Islet of Langerhans (tissue), 1 donor: ENCODE results near the gene EXT2.

Source experiments
- FAIRE-seq: peaks from one replicate; lab custom pipeline; 2011; peaks lifted over from hg19 to GRCh38; lab: Jason Lieb, UNC

The EXT2 gene

GRCh38 chr11:44136176-44136945 lies 40.9 kb downstream of the EXT2 start:
- no peak for FAIRE-seq

DNA sequence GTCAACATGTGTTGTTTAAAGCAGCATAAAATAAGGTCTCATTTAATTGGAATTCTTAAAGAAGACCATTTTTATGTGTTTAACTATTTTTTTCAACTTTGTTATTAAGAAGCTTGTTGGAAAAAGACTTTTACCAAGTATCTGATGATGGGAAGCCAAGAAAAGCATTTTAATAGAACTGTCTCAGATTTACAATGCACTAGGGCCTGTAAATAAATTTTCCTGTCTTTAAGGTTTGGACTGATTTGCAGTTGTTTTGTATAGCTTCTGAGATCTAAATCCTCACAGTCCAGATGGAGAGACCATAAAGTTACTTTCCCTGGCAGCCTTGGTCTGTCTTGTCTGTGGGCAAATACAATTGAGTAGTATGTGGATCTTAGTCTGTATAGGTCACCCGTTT lies 41.6 kb downstream of the EXT2 start:
- FAIRE-seq = no peak

DNA sequence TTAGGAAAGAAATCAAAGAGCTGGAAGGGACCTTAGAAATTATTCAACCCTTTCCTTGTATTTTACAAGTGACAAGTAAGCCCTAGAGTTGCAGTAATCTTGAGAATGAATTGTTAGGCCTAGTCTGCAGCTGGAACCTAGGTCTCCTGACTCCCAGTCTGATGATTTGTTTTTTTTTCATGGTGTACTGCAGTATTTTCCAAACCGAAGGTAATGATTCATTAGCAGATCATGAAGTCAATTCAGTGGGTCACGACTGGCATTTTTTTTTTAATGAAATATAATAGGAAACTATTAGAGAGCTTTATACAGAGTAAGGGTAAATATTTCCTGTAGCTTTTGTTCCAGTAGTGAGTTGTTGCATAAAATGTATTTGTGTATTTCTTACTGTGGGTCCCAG lies 42.8 kb downstream of the EXT2 start:
- FAIRE-seq = no peak

- FAIRE-seq = no peak
Observed at GRCh38 chr11:44138980-44139379, 43.5 kb downstream of the EXT2 start.

DNA sequence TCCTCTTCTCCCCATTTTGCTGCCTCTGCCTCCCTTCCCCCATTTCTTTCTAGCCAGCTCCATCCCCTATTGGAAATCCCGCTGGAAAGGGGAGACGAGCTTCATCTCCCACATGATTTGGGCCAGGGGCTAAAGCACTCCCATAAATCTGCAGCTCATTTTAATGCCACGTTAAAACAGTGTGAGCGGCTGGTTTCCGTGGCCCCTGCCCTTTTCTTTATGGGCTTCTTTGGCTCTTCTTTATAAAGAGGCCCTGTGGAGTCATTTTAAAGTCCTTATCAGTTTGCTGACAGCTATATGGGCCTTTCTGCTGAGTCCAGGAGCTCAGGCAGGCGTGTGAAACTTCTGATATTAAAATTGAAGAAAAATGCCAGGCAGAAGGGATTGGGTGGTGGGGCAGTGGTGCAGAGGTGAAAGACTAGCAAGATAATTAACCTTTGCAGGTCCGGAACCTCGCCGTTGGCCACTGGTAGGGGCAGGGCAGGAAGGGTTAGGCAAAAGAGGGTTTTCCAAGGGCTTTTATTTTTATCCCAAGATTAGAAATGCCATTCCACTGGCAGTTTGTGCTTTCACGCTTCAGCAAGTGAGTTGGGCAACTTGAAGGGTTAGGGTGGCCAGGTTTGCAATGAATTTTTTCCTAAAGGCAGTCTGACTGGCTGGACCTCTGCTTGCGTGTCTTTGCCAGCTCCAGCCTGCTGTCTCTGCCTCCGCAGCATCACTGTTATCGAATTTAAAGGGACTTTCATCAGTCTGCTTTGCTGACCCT lies 44.3 kb downstream of the EXT2 start:
- no peak for FAIRE-seq

- FAIRE-seq = no peak
Observed at GRCh38 chr11:44140372-44140771, 44.9 kb downstream of the EXT2 start.

GRCh38 chr11:44140805-44141204 lies 45.3 kb downstream of the EXT2 start:
- no peak for FAIRE-seq

- no peak for FAIRE-seq
Observed at GRCh38 chr11:44143987-44144909, 48.8 kb downstream of the EXT2 start.

DNA sequence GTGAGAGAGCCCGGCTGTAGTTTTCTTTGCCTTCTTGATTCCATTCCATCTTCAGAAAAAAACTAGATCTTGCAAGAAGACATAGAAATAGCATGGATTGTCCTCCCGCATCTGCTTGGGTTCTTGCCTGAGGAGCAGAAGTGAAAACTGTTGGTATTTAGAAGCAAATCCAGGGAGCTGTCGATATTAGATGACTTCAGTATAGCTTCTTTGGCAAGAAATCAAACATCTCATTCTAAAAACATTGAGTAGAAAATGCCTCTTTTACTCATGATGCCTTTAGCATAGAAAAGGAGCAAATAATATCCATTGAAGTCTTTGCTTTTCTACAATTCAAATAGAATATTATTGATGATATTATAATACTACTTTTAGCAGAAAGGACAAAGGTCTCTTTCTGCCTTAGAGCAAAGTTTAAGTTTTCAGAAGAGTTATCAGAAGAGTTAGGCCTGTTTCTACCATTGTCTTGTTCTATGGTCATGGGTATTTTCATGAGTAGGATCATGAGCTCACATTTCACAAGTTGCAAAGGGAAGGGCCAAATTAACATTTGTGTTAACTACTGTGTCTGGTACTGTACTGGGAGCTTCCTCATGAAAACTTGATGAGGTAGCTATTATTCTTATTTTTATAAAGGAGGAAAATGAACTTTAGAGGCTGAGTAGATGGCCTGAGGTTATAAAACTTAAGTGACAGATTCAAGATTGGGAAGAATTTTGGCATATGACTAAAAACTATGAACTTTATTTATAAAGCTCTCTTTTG lies 49.7 kb downstream of the EXT2 start:
- no peak for FAIRE-seq

- FAIRE-seq = no peak
Observed at GRCh38 chr11:44146931-44147330, 51.5 kb downstream of the EXT2 start.

GRCh38 chr11:44147751-44148150 lies 52.3 kb downstream of the EXT2 start:
- FAIRE-seq = no peak

DNA sequence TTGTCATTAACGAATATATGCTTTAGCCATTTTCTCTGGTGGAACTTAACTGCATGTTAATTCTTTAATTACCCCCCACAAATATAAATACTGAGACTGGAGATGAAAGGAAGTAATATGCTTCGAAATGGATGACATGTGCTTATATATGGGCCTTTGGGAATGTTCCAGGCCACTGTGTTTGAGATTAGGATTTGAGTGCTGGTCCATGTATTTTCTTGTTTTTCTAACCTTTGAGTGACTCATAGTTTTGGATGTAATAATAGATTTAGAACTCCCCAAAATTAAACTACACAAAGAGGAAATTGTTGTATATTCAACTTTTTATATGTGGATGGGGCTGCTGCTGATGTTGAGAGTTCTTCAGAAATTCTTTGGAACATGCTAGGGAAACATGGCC lies 54.2 kb downstream of the EXT2 start:
- no peak for FAIRE-seq

- no peak for FAIRE-seq
Observed at GRCh38 chr11:44150401-44150800, 54.9 kb downstream of the EXT2 start.

DNA sequence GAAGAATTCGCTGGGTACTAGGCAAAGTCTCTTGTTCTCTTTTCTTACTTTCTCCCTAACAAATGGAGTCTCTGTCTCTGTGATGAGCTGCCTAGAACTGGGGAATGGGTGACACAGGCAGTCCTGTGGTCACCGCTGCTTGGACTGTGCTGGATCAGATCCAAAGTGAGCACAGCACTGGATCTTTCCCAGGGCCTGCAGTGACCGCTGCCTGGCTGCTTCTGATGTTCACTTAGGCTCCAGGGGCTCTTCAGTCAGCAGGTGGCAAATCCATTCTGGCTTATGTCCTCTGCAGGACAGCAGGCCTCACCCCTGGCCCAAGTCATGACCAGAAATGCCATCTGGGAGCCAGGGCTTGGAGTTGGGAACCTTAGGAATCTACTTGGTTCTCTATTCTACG lies 61.5 kb downstream of the EXT2 start:
- no peak for FAIRE-seq

- peak; percentile 60 for FAIRE-seq
Observed at GRCh38 chr11:44158384-44158783, 62.9 kb downstream of the EXT2 start.

- FAIRE-seq = peak; percentile 58
Observed at GRCh38 chr11:44159848-44160721, 64.6 kb downstream of the EXT2 start.

GRCh38 chr11:44162004-44162403 lies 66.5 kb downstream of the EXT2 start:
- FAIRE-seq = no peak

DNA sequence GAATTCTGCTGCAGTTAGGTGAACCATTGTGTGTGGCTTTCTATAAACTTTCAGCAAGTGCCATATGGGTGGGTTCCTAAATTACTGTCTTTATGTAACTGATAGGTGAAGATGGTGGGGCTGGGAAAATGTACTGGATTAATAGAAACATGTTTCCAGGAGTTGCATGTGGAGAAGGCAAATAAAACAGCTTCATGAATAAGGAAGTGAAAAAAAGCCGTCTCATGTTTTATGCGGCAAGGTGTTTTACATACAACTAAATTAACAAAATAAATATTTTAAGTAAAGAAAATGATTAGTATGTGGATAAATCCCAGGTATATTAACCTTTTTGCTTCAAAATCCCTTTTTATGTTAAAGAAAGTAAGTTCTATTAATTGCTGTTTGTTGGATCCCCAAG lies 67.2 kb downstream of the EXT2 start:
- no peak for FAIRE-seq

GRCh38 chr11:44165432-44165831 lies 70.0 kb downstream of the EXT2 start:
- FAIRE-seq = no peak

GRCh38 chr11:44167046-44167445 lies 71.6 kb downstream of the EXT2 start:
- FAIRE-seq = no peak

DNA sequence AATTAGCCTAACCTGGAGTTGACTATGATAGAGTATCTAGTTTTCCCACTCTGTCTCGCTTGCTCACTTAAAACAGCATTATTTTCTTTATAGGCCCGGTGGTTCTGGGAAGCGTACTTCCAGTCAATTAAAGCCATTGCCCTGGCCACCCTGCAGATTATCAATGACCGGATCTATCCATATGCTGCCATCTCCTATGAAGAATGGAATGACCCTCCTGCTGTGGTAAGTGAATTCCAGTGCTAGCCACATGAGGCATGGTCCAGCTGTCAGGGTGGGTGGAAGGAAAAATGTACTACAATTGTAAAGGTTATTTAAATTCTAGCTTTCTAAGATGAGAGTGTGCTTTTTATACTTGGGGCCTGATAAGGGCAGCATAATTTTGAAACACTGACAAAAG lies 76.0 kb downstream of the EXT2 start:
- no peak for FAIRE-seq
